Calu3 (cell line): Measurements from ENCODE around the gene VASP. TPM values are rescaled to one million over a fixed set of nuclear protein-coding genes. Genes with fewer than 3 reads are reported as not detected.
A peak's percentile ranks its signal among the peaks of the same experiment; 100 is the strongest.

Experiments used
- BruUV-seq: library from RNA; stranded (reverse); fragments of 400-500 nt; replicated peaks from 2 replicates; lab custom pipeline; 2021; lab: Mats Ljungman, UMichigan
- CTCF ChIA-PET: fragments of 300-600 bp; sonication (Branson Sonifier 250); formaldehyde crosslinking; loops from one replicate; lab custom pipeline; 2022; ENCODE audit warnings: antibody characterized with exemption; lab: Charles Lee
- DNase-seq: peaks from one replicate; pipeline ENCODE4 v3.0.0; 2022
- H3K27ac Mint-ChIP-seq: one replicate; pipeline ENCODE4 v1.8.0; 2022; ENCODE audit warnings: mixed read lengths; ENCODE audit not compliant: unreplicated experiment
- H3K27me3 Mint-ChIP-seq: one replicate; pipeline ENCODE4 v1.8.0; 2022; ENCODE audit warnings: mixed read lengths; ENCODE audit not compliant: unreplicated experiment
- H3K36me3 Mint-ChIP-seq: one replicate; pipeline ENCODE4 v1.8.0; 2022; ENCODE audit warnings: mild to moderate bottlenecking, moderate library complexity, mixed read lengths; ENCODE audit not compliant: insufficient read depth, unreplicated experiment
- H3K4me1 Mint-ChIP-seq: one replicate; pipeline ENCODE4 v1.8.0; 2022; ENCODE audit warnings: mild to moderate bottlenecking, low read depth, mixed read lengths; ENCODE audit not compliant: unreplicated experiment
- H3K4me3 Mint-ChIP-seq: one replicate; pipeline ENCODE4 v1.8.0; 2022; ENCODE audit warnings: mild to moderate bottlenecking, low read depth, moderate library complexity, mixed read lengths; ENCODE audit not compliant: unreplicated experiment
- H3K9me3 Mint-ChIP-seq: one replicate; pipeline ENCODE4 v1.8.0; 2022; ENCODE audit warnings: low read depth, mixed read lengths; ENCODE audit not compliant: unreplicated experiment
- CTCF ChIP-seq: fragments of 200-600 bp; IDR thresholded peaks from one replicate; pipeline ENCODE4 v1.8.0; 2022; ENCODE audit warnings: antibody characterized with exemption; ENCODE audit not compliant: unreplicated experiment
- intact Hi-C: fragments of 100-400 bp; cut with micrococcal nuclease; formaldehyde crosslinking; loops from one replicate; pipeline ENCODE4 v1.10.0; 2022; ENCODE audit not compliant: unreplicated experiment
- total RNA-seq: library from RNA; stranded (reverse); gene quantifications from 2 replicates; pipeline ENCODE4 v1.2.3, GENCODE V29; 2022

Gene VASP
- total RNA-seq, 1 experiment from 2014 or later: 194 TPM

GRCh38 chr19:45514376-45515051 lies 7.2 kb downstream of the VASP start:
- peaks cover 88% of the 10 kb centered on the region for H3K36me3 Mint-ChIP-seq

GRCh38 chr19:45515081-45515624 lies 7.9 kb downstream of the VASP start:
- Mint-ChIP-seq H3K4me3 (peak overlapping the region; percentile 59), H3K27ac (peak overlapping the region; percentile 80), H3K36me3 (peaks cover 88% of the 10 kb centered on the region), H3K4me1 (peaks cover 71% of the 10 kb centered on the region), H3K9me3 (no peaks in the 10 kb centered on the region), H3K27me3 (no peaks in the 10 kb centered on the region)
- intact Hi-C loops: no loop called here
- DNase-seq: no peak
- TF ChIP-seq CTCF: no peak
- CTCF ChIA-PET: interaction anchor here (0.8 to 1.2 kb wide), 3 partner anchors 43 to 126 kb away, joined by 3 to 7 read pairs (median 3); no protein-coding TSS in a partner anchor
- BruUV-seq: no TSS peak

More at GRCh38 chr19:45514376-45515051, 7.2 kb downstream of the VASP start:
- intact Hi-C loops: no loop called here
- BruUV-seq: no TSS peak
- H3K9me3 Mint-ChIP-seq: no peaks in the 10 kb centered on the region
- H3K4me3 Mint-ChIP-seq: peak overlapping the region; percentile 59
- no peak for TF ChIP-seq CTCF
- no peaks in the 10 kb centered on the region for H3K27me3 Mint-ChIP-seq
- peak; percentile 85 for DNase-seq
- CTCF ChIA-PET: interaction anchor here (1.0 to 1.2 kb wide), 2 partner anchors 44 to 127 kb away, joined by 3 read pairs; no protein-coding TSS in a partner anchor
- peak overlapping the region; percentile 80 for H3K27ac Mint-ChIP-seq
- H3K4me1 Mint-ChIP-seq: peaks cover 75% of the 10 kb centered on the region

GRCh38 chr19:45515807-45516401 lies 8.6 kb downstream of the VASP start:
- no TSS peak for BruUV-seq
- TF ChIP-seq CTCF: no peak
- Mint-ChIP-seq H3K36me3 (peaks cover 85% of the 10 kb centered on the region), H3K27me3 (no peaks in the 10 kb centered on the region), H3K4me3 (peak overlapping the region; percentile 59), H3K4me1 (peaks cover 71% of the 10 kb centered on the region), H3K27ac (peak overlapping the region; percentile 80), H3K9me3 (no peaks in the 10 kb centered on the region)
- no peak for DNase-seq
- CTCF ChIA-PET: interaction anchor here (0.6 to 1.2 kb wide), 4 partner anchors 42 to 125 kb away, joined by 3 to 7 read pairs (median 4); no protein-coding TSS in a partner anchor
- intact Hi-C loops: no loop called here

GRCh38 chr19:45517238-45517637 lies 10.0 kb downstream of the VASP start:
- CTCF ChIA-PET: no interaction called here
- H3K4me3 Mint-ChIP-seq: no peak overlapping the region
- peaks cover 91% of the 10 kb centered on the region for H3K36me3 Mint-ChIP-seq
- TF ChIP-seq CTCF: no peak
- no peak for DNase-seq
- intact Hi-C loops: no loop called here
- peaks cover 63% of the 10 kb centered on the region for H3K4me1 Mint-ChIP-seq
- no peaks in the 10 kb centered on the region for H3K27me3 Mint-ChIP-seq
- peak overlapping the region; percentile 25 for H3K27ac Mint-ChIP-seq
- no TSS peak for BruUV-seq
- no peaks in the 10 kb centered on the region for H3K9me3 Mint-ChIP-seq
